GM20000 (cell line): ENCODE measurements around the gene CHCT1.
"Not testable (repeated sequence)": the region's sequence is repeated elsewhere in the genome, so short reads cannot be mapped to it uniquely, and the experiment has no call there.

Source experiments
- DNase-seq: peaks from one replicate; pipeline ENCODE4 v3.0.0; 2012; ENCODE audit warnings: low spot score
- TF ChIP-seq, protein P1 (sequence below): IDR thresholded peaks from 2 replicates; pipeline ENCODE4 v1.5.1; 2012; ENCODE audit warnings: mild to moderate bottlenecking, control low read depth; ENCODE audit errors: extremely low read depth, missing control alignments

CHCT1 gene

DNA sequence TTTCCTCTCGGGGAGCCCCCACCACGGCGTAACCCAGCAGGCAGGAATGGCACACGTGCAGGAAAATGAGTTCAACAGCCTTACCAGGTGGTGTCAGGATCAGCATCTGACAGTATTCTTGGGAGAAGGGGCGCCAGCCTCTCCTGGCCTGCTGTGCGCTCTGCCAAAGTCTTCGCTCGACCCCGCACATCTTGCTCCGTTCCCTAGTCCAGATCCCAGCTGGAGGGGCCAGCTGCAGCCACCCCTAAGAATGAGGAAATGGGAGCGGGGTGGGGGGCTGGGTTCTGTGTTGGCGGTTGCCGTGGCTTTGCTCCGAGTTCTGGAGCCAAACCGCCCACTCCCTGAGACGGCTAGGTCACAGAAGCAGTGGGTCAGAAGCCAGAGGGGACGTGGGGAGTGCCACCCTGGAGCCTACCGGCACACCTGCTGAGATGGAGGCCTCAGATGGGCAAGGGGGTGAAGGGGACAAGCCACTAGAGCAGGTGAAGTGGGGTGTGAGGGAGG is at the start of gene CHCT1:
CHCT1 (plus strand) TSS at position 328 of the 504 bp plus-strand sequence; CDS start at position 432, 104 bp downstream.
- no peak for DNase-seq
- TF ChIP-seq, protein P1, sequence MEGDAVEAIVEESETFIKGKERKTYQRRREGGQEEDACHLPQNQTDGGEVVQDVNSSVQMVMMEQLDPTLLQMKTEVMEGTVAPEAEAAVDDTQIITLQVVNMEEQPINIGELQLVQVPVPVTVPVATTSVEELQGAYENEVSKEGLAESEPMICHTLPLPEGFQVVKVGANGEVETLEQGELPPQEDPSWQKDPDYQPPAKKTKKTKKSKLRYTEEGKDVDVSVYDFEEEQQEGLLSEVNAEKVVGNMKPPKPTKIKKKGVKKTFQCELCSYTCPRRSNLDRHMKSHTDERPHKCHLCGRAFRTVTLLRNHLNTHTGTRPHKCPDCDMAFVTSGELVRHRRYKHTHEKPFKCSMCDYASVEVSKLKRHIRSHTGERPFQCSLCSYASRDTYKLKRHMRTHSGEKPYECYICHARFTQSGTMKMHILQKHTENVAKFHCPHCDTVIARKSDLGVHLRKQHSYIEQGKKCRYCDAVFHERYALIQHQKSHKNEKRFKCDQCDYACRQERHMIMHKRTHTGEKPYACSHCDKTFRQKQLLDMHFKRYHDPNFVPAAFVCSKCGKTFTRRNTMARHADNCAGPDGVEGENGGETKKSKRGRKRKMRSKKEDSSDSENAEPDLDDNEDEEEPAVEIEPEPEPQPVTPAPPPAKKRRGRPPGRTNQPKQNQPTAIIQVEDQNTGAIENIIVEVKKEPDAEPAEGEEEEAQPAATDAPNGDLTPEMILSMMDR: no peak

DNA sequence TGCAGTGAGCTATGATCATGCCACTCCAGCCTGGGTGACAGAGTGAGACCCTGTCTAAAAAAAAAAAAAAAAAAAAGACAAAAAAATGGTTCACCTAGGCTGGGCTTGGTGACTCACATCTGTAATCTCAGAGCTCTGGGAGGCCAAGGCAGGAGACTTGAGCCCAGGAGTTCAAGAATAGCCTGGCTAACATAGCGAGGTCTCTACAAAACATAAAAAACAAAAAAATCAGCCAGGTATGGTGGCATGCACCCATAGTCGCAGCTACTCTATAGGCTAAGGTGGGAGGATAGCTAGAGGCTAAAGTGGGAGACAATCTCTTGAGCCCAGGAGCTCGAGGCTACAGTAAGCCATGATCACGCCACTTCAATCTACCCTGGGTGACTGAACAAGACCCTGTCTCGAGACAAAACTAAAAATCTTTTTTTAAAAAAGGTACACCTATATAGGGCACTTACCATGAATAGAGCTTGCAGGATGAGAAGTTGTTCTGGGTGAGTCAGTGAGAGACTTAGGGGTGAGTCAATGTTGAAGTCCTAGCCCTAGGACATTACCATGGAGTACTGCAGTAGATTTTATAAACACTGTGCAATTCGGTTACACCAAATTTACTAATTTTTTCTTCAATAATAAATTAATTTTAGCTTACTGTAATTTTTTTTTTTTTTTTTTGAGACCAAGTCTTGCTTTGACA is 49.4 kb upstream of the CHCT1 start:
- no peak for DNase-seq
- TF ChIP-seq, protein P1: no peak

DNA sequence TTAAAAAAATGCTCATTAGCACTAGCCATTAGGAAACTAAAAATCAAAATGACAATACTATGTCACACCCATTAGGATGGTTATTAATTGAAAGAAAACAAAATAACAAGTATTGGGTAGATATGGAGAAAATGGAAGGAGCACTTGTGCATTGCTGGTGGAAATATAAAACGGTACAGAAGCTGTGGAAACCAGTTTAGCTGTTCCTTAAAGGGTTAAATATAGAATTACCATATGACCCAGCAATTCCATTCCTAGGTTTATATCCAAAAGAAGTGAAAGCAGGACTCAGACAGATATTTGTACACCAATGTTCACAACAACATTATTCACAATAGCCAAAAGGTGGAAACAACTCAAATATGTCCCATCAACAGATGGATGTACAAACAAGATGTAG is 44.1 kb upstream of the CHCT1 start:
- not testable (repeated sequence) for DNase-seq

DNA sequence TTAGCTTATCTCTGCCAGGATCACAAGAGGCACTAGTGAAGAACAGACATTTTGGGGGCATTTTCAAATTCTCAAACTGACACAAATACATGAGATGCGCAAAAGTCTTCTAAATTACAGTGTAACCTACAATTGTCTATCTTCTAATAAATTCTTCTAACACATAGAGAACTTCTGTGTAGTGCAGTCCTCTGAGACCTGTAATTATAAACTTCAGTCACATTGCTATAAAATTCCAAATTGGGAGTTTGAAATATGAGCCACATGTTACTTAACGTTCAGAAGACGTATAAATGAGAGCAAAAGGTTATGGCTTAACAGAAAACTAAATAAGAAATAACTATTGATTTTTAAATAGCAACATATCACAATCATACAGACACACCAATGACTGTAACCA is 42.8 kb upstream of the CHCT1 start:
- DNase-seq: not testable (repeated sequence)

- TF ChIP-seq, protein P1: no peak
- DNase-seq: no peak
Measured at GRCh38 chr17:60381958-60382357, 40.3 kb upstream of the CHCT1 start.

GRCh38 chr17:60383379-60383778 is 38.9 kb upstream of the CHCT1 start:
- no peak for DNase-seq
- TF ChIP-seq, protein P1: no peak

DNA sequence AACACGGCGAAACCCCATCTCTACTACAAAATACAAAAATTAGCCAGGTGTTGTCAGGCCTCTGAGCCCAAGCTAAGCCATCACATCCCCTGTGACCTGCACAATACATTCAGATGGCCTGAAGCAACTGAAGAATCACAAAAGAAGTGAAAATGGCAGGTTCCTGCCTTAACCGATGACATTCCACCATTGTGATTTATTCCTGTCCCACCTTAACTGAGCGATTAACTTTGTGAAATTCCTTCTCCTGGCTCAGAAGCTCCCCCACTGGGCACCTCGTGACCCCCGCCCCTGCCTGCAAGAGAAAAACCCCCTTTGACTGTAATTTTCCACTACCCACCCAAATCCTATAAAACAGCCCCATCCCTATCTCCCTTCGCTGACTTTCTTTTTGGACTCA is 37.4 kb upstream of the CHCT1 start:
- not testable (repeated sequence) for DNase-seq

DNA sequence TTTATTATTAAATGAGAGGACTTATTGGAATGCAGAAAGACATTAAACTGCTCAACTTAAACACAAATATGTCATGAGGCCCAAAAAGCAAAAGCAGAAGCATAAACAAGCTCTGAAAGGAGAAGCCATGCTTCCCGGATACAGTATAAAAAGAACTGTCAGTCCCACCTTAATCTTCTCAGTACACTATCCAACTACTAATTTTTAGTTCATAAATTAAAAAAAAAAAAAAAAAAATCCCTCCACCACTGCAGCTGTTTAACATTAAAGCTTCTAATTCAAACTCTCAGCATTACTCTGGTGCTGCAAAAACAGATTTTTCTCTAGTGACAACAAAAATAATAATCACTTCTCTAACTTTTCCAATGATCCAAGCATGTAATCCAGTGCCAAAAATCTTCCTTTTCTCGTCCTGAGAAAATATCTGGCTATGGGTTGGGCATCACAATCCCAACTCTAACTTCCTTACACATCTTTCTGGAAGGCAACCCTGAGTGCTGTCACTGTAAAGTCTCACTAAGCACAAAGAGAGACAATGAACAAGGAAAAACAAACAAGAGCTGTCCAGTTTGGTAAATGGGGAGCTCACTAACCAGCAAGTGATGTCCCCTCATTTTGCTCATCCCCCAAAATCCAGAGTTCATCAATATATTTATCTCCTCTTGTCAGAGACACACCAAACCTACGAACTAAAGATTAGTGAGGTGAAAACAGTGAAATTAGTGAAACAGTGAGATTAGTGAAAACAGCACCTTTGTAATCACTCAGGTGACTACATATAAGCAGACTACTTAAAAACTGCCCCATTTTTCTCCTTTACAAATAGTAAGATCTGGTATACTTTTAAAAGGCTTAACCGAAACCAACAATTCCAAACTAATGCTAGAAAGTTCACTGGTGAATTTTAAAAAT is 35.9 kb upstream of the CHCT1 start:
- TF ChIP-seq, protein P1: no peak
- DNase-seq: no peak
